ENCODE data around the gene STON2. TPM values are rescaled to one million over a fixed set of nuclear protein-coding genes. Genes with fewer than 3 reads are reported as not detected.

STON2 gene
- total and polyA plus RNA-seq, 2 of the 13 experiments (the other 11 are each of a cell fraction or from before 2014, with no cell fraction given), result 2.1 to 11.0 TPM

DNA sequence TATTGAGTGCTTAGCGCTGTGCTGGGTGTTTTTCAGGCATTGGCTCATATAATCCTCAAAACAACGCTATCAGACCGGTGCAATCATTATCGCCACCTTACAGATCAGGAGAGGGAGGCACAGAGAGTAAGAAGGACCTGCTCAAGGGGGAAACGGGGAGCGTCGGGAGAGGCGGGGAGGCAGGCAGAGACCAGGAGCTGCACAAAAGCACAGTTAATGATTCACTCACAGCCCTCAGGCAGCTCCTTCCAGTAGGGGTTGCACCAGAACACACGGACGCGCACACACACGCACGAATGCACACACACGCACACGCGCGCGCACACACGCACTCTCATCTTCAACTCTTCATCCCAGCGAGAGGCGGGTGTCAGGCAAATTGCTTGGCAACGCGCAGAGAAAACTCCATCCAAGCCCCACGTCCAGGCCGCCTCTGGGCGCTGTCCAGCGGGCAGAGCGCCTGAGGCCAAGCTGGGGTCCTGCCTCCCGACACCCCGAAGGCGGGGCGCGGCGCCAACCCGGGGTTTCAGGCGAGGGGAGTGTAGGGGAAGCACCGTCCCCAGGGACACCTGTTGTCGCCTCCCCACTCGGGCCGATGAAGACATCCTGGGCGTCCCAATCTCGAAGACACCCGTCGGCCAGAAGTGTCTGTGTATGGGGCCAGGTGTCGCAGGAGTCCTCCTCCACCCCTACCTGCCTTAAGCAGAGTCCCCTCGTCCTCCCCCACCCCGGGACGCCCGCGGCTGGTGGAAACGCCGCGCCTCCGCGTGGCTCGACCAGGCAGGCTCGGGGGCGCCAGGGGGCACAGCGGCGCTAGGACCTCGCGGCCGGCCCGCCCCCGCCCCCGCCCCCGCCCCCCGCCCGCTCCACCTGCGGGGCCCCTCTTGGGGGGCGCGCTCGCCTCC lies 35.5 kb upstream of the STON2 start (continued):
- TF ChIP-seq, protein P1, sequence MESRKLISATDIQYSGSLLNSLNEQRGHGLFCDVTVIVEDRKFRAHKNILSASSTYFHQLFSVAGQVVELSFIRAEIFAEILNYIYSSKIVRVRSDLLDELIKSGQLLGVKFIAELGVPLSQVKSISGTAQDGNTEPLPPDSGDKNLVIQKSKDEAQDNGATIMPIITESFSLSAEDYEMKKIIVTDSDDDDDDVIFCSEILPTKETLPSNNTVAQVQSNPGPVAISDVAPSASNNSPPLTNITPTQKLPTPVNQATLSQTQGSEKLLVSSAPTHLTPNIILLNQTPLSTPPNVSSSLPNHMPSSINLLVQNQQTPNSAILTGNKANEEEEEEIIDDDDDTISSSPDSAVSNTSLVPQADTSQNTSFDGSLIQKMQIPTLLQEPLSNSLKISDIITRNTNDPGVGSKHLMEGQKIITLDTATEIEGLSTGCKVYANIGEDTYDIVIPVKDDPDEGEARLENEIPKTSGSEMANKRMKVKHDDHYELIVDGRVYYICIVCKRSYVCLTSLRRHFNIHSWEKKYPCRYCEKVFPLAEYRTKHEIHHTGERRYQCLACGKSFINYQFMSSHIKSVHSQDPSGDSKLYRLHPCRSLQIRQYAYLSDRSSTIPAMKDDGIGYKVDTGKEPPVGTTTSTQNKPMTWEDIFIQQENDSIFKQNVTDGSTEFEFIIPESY (CRISPR knock-in tag; IDR thresholded peaks at IDR 0.05), result no peak
- TF ChIP-seq MED1 (CRISPR knock-in tag; IDR thresholded peaks at IDR 0.05) (no peak; the same call in 1 of the 2 replicates), KAT7 (CRISPR knock-in tag; IDR thresholded peaks at IDR 0.05; ENCODE audit: borderline replicate concordance) (0 out of 2 replicates have a peak, but pooled peaks have one; percentile 39), AGO1 (IDR thresholded peaks at IDR 0.05; ENCODE audit: low read depth, low read length, poor library complexity, severe bottlenecking) (no peak), SMAD9 (CRISPR knock-in tag; IDR thresholded peaks at IDR 0.05) (no peak), TARDBP (CRISPR knock-in tag; IDR thresholded peaks at IDR 0.05) (no peak; the same call in 1 of the 2 replicates), HOXA7 (CRISPR knock-in tag; IDR thresholded peaks at IDR 0.05) (no peak), ATF7 (IDR thresholded peaks at IDR 0.05) (no peak), ATF7 (CRISPR knock-in tag; IDR thresholded peaks at IDR 0.05) (no peak), CREM (IDR thresholded peaks at IDR 0.05) (no peak), CREM (CRISPR knock-in tag; IDR thresholded peaks at IDR 0.05) (no peak), MEIS1 (CRISPR knock-in tag; IDR thresholded peaks at IDR 0.05; ENCODE audit: borderline replicate concordance) (no peak), GPN1 (CRISPR knock-in tag; IDR thresholded peaks at IDR 0.05; ENCODE audit: borderline replicate concordance) (no peak), TBP (CRISPR knock-in tag; IDR thresholded peaks at IDR 0.05) (no peak)
- TF ChIP-seq, protein P2, sequence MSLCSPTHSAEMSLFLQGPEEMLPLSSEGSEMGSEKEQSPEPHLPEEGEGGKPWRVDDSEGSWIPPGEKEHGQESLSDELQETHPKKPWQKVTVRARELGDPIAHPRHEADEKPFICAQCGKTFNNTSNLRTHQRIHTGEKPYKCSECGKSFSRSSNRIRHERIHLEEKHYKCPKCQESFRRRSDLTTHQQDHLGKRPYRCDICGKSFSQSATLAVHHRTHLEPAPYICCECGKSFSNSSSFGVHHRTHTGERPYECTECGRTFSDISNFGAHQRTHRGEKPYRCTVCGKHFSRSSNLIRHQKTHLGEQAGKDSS (CRISPR knock-in tag; IDR thresholded peaks at IDR 0.05; ENCODE audit: borderline replicate concordance, low read depth), result peak; percentile 25; the same call in 1 of the 2 replicates
- TF ChIP-seq, protein P3, sequence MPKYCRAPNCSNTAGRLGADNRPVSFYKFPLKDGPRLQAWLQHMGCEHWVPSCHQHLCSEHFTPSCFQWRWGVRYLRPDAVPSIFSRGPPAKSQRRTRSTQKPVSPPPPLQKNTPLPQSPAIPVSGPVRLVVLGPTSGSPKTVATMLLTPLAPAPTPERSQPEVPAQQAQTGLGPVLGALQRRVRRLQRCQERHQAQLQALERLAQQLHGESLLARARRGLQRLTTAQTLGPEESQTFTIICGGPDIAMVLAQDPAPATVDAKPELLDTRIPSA (CRISPR knock-in tag; IDR thresholded peaks at IDR 0.05; ENCODE audit: borderline replicate concordance), result no peak
- TF ChIP-seq, protein P4, sequence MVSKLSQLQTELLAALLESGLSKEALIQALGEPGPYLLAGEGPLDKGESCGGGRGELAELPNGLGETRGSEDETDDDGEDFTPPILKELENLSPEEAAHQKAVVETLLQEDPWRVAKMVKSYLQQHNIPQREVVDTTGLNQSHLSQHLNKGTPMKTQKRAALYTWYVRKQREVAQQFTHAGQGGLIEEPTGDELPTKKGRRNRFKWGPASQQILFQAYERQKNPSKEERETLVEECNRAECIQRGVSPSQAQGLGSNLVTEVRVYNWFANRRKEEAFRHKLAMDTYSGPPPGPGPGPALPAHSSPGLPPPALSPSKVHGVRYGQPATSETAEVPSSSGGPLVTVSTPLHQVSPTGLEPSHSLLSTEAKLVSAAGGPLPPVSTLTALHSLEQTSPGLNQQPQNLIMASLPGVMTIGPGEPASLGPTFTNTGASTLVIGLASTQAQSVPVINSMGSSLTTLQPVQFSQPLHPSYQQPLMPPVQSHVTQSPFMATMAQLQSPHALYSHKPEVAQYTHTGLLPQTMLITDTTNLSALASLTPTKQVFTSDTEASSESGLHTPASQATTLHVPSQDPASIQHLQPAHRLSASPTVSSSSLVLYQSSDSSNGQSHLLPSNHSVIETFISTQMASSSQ (IDR thresholded peaks at IDR 0.05; ENCODE audit: low read depth), result peak; percentile 87
- TF ChIP-seq, protein P4 (CRISPR knock-in tag; IDR thresholded peaks at IDR 0.05; ENCODE audit: borderline replicate concordance), result peak; percentile 95
- TF ChIP-seq, protein P5, sequence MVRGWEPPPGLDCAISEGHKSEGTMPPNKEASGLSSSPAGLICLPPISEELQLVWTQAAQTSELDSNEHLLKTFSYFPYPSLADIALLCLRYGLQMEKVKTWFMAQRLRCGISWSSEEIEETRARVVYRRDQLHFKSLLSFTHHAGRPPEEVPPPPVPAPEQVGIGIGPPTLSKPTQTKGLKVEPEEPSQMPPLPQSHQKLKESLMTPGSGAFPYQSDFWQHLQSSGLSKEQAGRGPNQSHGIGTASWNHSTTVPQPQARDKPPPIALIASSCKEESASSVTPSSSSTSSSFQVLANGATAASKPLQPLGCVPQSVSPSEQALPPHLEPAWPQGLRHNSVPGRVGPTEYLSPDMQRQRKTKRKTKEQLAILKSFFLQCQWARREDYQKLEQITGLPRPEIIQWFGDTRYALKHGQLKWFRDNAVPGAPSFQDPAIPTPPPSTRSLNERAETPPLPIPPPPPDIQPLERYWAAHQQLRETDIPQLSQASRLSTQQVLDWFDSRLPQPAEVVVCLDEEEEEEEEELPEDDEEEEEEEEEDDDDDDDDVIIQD (CRISPR knock-in tag; IDR thresholded peaks at IDR 0.05; ENCODE audit: low read depth), result no peak
